HG02870 (cell line): Measurements from ENCODE around the gene DCAF15.

Experiments used
- ATAC-seq: cut with Tn5 transposase; IDR thresholded peaks from one replicate; pipeline ENCODE4 v1.9.1; 2021; ENCODE audit warnings: mild to moderate bottlenecking, moderate library complexity; ENCODE audit not compliant: unreplicated experiment

DCAF15 gene

GRCh38 chr19:13929956-13930355 lies 22.4 kb upstream of the DCAF15 start:
- ATAC-seq, result no peak

GRCh38 chr19:13930402-13930801 lies 21.9 kb upstream of the DCAF15 start:
- no peak for ATAC-seq

GRCh38 chr19:13931391-13932148 lies 20.7 kb upstream of the DCAF15 start:
- ATAC-seq, result no peak

GRCh38 chr19:13932149-13932637 lies 20.1 kb upstream of the DCAF15 start:
- no peak for ATAC-seq

- ATAC-seq, result no peak
Measured at GRCh38 chr19:13932911-13933393, 19.4 kb upstream of the DCAF15 start.

GRCh38 chr19:13934785-13935109 lies 17.6 kb upstream of the DCAF15 start:
- no peak for ATAC-seq

- ATAC-seq, result no peak
Measured at GRCh38 chr19:13935765-13936510, 16.4 kb upstream of the DCAF15 start.

- ATAC-seq, result no peak
Measured at GRCh38 chr19:13937479-13938300, 14.6 kb upstream of the DCAF15 start.

GRCh38 chr19:13938301-13939064 lies 13.8 kb upstream of the DCAF15 start, which contains the start of gene PODNL1:
TSS of gene PODNL1 (minus strand) at chr19:13938417. CDS start at chr19:13938181, 236 bp downstream.
- no peak for ATAC-seq

GRCh38 chr19:13942023-13942684 lies 10.2 kb upstream of the DCAF15 start:
- ATAC-seq, result no peak

- no peak for ATAC-seq
Measured at GRCh38 chr19:13946414-13946813, 5.9 kb upstream of the DCAF15 start.

GRCh38 chr19:13951043-13951442 lies 1.3 kb upstream of the DCAF15 start:
- ATAC-seq, result no peak

- ATAC-seq, result no peak
Measured at GRCh38 chr19:13951799-13952153, 533 bp upstream of the DCAF15 start.

GRCh38 chr19:13952931-13953531 lies 722 bp downstream of the DCAF15 start:
- no peak for ATAC-seq

- no peak for ATAC-seq
Measured at GRCh38 chr19:13954185-13954584, 1.9 kb downstream of the DCAF15 start.

- no peak for ATAC-seq
Measured at GRCh38 chr19:13955662-13956364, 3.5 kb downstream of the DCAF15 start.

- no peak for ATAC-seq
Measured at GRCh38 chr19:13956365-13956744, 4.0 kb downstream of the DCAF15 start.

GRCh38 chr19:13957051-13957450 lies 4.7 kb downstream of the DCAF15 start:
- ATAC-seq, result no peak

- ATAC-seq, result no peak
Measured at GRCh38 chr19:13958043-13958442, 5.7 kb downstream of the DCAF15 start.
